ENCODE data around the gene ALOX5AP. TPM values are rescaled to one million over a fixed set of nuclear protein-coding genes. Genes with fewer than 3 reads are reported as not detected.

The ALOX5AP gene
- total and polyA plus RNA-seq, 2 donors (not counting 1 experiment from before 2014, with no cell fraction given): 0.17 to 0.25 TPM

DNA sequence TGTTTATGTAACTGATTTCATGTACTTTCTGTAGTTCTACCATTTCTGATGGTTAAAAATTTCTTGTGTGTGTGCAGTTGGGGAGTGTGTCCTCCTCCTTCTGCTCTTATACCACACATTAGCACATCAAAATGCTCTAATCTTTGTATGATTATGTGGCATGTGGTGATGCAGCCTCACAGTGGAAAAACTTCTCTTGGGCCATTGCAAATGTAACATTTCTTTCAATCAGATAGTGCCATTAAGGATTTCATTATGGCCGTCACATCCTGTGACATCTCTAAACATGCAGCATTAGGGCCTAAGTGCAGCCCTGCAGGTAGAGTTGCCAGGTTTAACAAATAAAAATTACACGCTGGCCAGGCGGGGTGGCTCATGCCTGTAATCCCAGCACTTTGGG is 24.9 kb upstream of the ALOX5AP start:
- no peak overlapping the region for H3K4me3 ChIP-seq (replicated peaks in 1 of 4; ENCODE audit: control extremely low read depth in 1 of 4, insufficient read depth in 1 of 4, low read depth in 3 of 4, low read length in 4 of 4)
- H3K27ac ChIP-seq (ENCODE audit: insufficient read depth, low read length): no peak overlapping the region
- no peaks in the 10 kb centered on the region for H3K4me1 ChIP-seq (ENCODE audit: control insufficient read depth, extremely low read depth, insufficient read depth, low read length)
- H3K9me3 ChIP-seq (ENCODE audit: control insufficient read depth, insufficient read depth, low read depth, low read length): no peaks in the 10 kb centered on the region
- no peak for DNase-seq (ENCODE audit: low read depth in 2 of 2)
- H3K79me2 ChIP-seq (ENCODE audit: control insufficient read depth, insufficient read depth, low read length): no peaks in the 10 kb centered on the region
- TF ChIP-seq CTCF (conservative IDR thresholded peaks at IDR 0.05 in 1 of 2, IDR thresholded peaks at IDR 0.05 in 1 of 2; ENCODE audit: low read depth in 1 of 2, low read length in 2 of 2) (no peak), EZH2 (IDR thresholded peaks at IDR 0.05; ENCODE audit: low read length, missing control alignments) (no peak)
- no peak overlapping the region for H3K9ac ChIP-seq (ENCODE audit: insufficient read depth, low read length)
- no peaks in the 10 kb centered on the region for H3K27me3 ChIP-seq (ENCODE audit: control insufficient read depth, insufficient read depth, low read length)
- no peaks in the 10 kb centered on the region for H4K20me1 ChIP-seq (ENCODE audit: control insufficient read depth, extremely low read depth, insufficient read depth, low read length)
- no peak overlapping the region for H3K4me2 ChIP-seq (ENCODE audit: extremely low read depth, insufficient read depth, low read length)
- no peak overlapping the region for H2AFZ ChIP-seq (ENCODE audit: low read length)
- H3K36me3 ChIP-seq (ENCODE audit: control insufficient read depth, insufficient read depth, low read length): no peaks in the 10 kb centered on the region

DNA sequence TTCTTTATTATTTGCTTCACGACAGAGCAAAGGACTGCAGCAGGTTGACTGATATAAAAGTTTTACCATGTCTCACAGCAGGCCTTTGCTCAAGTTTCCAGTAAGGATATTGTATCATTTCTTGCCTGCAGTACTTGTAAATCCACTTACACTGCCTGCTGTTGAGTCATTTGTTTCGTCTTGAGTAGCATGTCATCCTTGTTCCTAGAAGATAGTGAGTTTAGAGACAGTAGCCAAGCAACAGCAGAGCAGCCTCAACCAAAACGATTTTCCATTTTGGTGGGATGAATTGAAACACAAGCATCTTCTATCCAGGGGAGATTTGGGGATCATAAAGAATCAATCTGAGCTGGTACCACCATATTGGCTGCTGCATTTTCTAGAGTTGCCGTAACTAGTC is 24.0 kb upstream of the ALOX5AP start:
- H3K4me3 ChIP-seq (replicated peaks in 1 of 4; ENCODE audit: control extremely low read depth in 1 of 4, insufficient read depth in 1 of 4, low read depth in 3 of 4, low read length in 4 of 4): no peak overlapping the region
- H3K27ac ChIP-seq (ENCODE audit: insufficient read depth, low read length): no peak overlapping the region
- H3K4me1 ChIP-seq (ENCODE audit: control insufficient read depth, extremely low read depth, insufficient read depth, low read length): no peaks in the 10 kb centered on the region
- no peak overlapping the region for H3K4me2 ChIP-seq (ENCODE audit: extremely low read depth, insufficient read depth, low read length)
- no peaks in the 10 kb centered on the region for H3K9me3 ChIP-seq (ENCODE audit: control insufficient read depth, insufficient read depth, low read depth, low read length)
- DNase-seq (ENCODE audit: low read depth in 2 of 2): peak; percentile 42 to 68
- no peaks in the 10 kb centered on the region for H3K27me3 ChIP-seq (ENCODE audit: control insufficient read depth, insufficient read depth, low read length)
- H3K36me3 ChIP-seq (ENCODE audit: control insufficient read depth, insufficient read depth, low read length): no peaks in the 10 kb centered on the region
- H2AFZ ChIP-seq (ENCODE audit: low read length): no peak overlapping the region
- TF ChIP-seq EZH2 (IDR thresholded peaks at IDR 0.05; ENCODE audit: low read length, missing control alignments) (no peak), CTCF (conservative IDR thresholded peaks at IDR 0.05 in 1 of 2, IDR thresholded peaks at IDR 0.05 in 1 of 2; ENCODE audit: low read depth in 1 of 2, low read length in 2 of 2) (no peak)
- H3K79me2 ChIP-seq (ENCODE audit: control insufficient read depth, insufficient read depth, low read length): no peaks in the 10 kb centered on the region
- no peak overlapping the region for H3K9ac ChIP-seq (ENCODE audit: insufficient read depth, low read length)
- H4K20me1 ChIP-seq (ENCODE audit: control insufficient read depth, extremely low read depth, insufficient read depth, low read length): no peaks in the 10 kb centered on the region

GRCh38 chr13:30711837-30712236 is 23.5 kb upstream of the ALOX5AP start:
- Histone ChIP-seq H3K9ac (ENCODE audit: insufficient read depth, low read length) (no peak overlapping the region), H2AFZ (ENCODE audit: low read length) (no peak overlapping the region)

More at GRCh38 chr13:30711837-30712236, 23.5 kb upstream of the ALOX5AP start:
- Histone ChIP-seq H4K20me1 (ENCODE audit: control insufficient read depth, extremely low read depth, insufficient read depth, low read length) (no peaks in the 10 kb centered on the region), H3K4me3 (replicated peaks in 1 of 4; ENCODE audit: control extremely low read depth in 1 of 4, insufficient read depth in 1 of 4, low read depth in 3 of 4, low read length in 4 of 4) (no peak overlapping the region), H3K4me2 (ENCODE audit: extremely low read depth, insufficient read depth, low read length) (no peak overlapping the region), H3K36me3 (ENCODE audit: control insufficient read depth, insufficient read depth, low read length) (no peaks in the 10 kb centered on the region), H3K79me2 (ENCODE audit: control insufficient read depth, insufficient read depth, low read length) (no peaks in the 10 kb centered on the region), H3K27ac (ENCODE audit: insufficient read depth, low read length) (no peak overlapping the region), H3K9me3 (ENCODE audit: control insufficient read depth, insufficient read depth, low read depth, low read length) (no peaks in the 10 kb centered on the region), H3K4me1 (ENCODE audit: control insufficient read depth, extremely low read depth, insufficient read depth, low read length) (no peaks in the 10 kb centered on the region), H3K27me3 (ENCODE audit: control insufficient read depth, insufficient read depth, low read length) (no peaks in the 10 kb centered on the region)
- peak in 1 of 2 donors; percentile 43 for DNase-seq (ENCODE audit: low read depth in 2 of 2)
- TF ChIP-seq EZH2 (IDR thresholded peaks at IDR 0.05; ENCODE audit: low read length, missing control alignments): no peak
- TF ChIP-seq CTCF (conservative IDR thresholded peaks at IDR 0.05 in 1 of 2, IDR thresholded peaks at IDR 0.05 in 1 of 2; ENCODE audit: low read depth in 1 of 2, low read length in 2 of 2): no peak

Measured in fibroblast of lung (primary cell).